ENCODE data around the gene TNKS2. TPM values are rescaled to one million over a fixed set of nuclear protein-coding genes. Genes with fewer than 3 reads are reported as not detected.

The TNKS2 gene
- total RNA-seq, 2 donors from 2014 or later: 41.6 to 44.9 TPM

Other genes with a start within 250 kb of the TNKS2 start
- gene PPP1R3C, start 165.4 kb upstream of the TNKS2 start, total RNA-seq: under 1 TPM; 0.09 to 0.82 TPM
- gene FGFBP3, start 111.1 kb downstream of the TNKS2 start, total RNA-seq: 1 to 10 TPM in 1 of 2 donors, under 1 TPM in 1; 0.25 to 1.5 TPM
- gene BTAF1, start 125.3 kb downstream of the TNKS2 start, total RNA-seq: 10 to 100 TPM; 72.9 to 74.2 TPM

All from activated naive CD4-positive, alpha-beta T cell treated with anti-CD3 and anti-CD28 coated beads, Interleukin-2, amount 50 U/mL, for 72 hours (primary cell).